Keratinocyte (primary cell): ENCODE data around the gene CHPT1. TPM values are rescaled to one million over a fixed set of nuclear protein-coding genes. Genes with fewer than 3 reads are reported as not detected.

Experiments used
- DNase-seq: peaks from one replicate; pipeline ENCODE4 v3.0.0-alpha.2; 2011; ENCODE audit warnings: low read depth, missing footprints, low spot score
- FAIRE-seq: peaks from 2 replicates; lab custom pipeline; 2011; peaks lifted over from hg19 to GRCh38; lab: Jason Lieb, UNC
- H2AFZ ChIP-seq: 2 replicates; pipeline ENCODE4 v1.6.0; 2012; ENCODE audit warnings: low read length, control low read depth, inconsistent platforms; ENCODE audit not compliant: control insufficient read depth
- H3K27ac ChIP-seq: 2 replicates; pipeline ENCODE4 v1.5.1; 2011; ENCODE audit warnings: low read length; ENCODE audit not compliant: control insufficient read depth, insufficient read depth
- H3K27me3 ChIP-seq: 3 replicates; pipeline ENCODE4 v1.6.0; 2011; ENCODE audit warnings: low read length; ENCODE audit not compliant: control insufficient read depth, insufficient read depth; ENCODE audit errors: extremely low read depth
- H3K36me3 ChIP-seq, 2 experiments: 2 replicates in 1 of 2; 3 replicates in 1 of 2; pipeline ENCODE4 v1.5.1; 2011; ENCODE audit warnings: low read length in 2 of 2, mild to moderate bottlenecking in 1 of 2; ENCODE audit not compliant: control insufficient read depth in 2 of 2, insufficient read depth in 2 of 2; ENCODE audit errors: extremely low read depth in 1 of 2
- H3K4me1 ChIP-seq: 3 replicates; pipeline ENCODE4 v1.5.1; 2011; ENCODE audit warnings: low read length; ENCODE audit not compliant: control insufficient read depth, insufficient read depth; ENCODE audit errors: extremely low read depth
- H3K4me2 ChIP-seq: 3 replicates; pipeline ENCODE4 v1.6.0; 2011; ENCODE audit warnings: low read depth, low read length; ENCODE audit not compliant: control insufficient read depth, insufficient read depth; ENCODE audit errors: extremely low read depth
- H3K4me3 ChIP-seq, 3 experiments: fragments of 200-600 bp in 1 of 3; sonication (generic) in 1 of 3; 2 replicates in 2 of 3; 3 replicates in 1 of 3; pipeline ENCODE4 v1.5.1; 2011 to 2016; ENCODE audit warnings: low read length in 3 of 3, mild to moderate bottlenecking in 3 of 3, control low read depth in 2 of 3, inconsistent platforms in 1 of 3, low read depth in 1 of 3, mixed read lengths in 1 of 3, mixed run types in 1 of 3, moderate library complexity in 1 of 3; ENCODE audit not compliant: control insufficient read depth in 2 of 3, insufficient read depth in 2 of 3; ENCODE audit errors: extremely low read depth in 1 of 3
- H3K79me2 ChIP-seq: 2 replicates; pipeline ENCODE4 v1.6.0; 2012; ENCODE audit warnings: low read length; ENCODE audit not compliant: control insufficient read depth, insufficient read depth
- H3K9ac ChIP-seq: 3 replicates; pipeline ENCODE4 v1.6.0; 2011; ENCODE audit warnings: low read length; ENCODE audit not compliant: control insufficient read depth, insufficient read depth; ENCODE audit errors: extremely low read depth
- H3K9me1 ChIP-seq: 3 replicates; pipeline ENCODE4 v1.6.0; 2011; ENCODE audit warnings: low read length; ENCODE audit not compliant: control insufficient read depth, insufficient read depth; ENCODE audit errors: extremely low read depth
- H3K9me3 ChIP-seq: 2 replicates; pipeline ENCODE4 v1.5.1; 2012; ENCODE audit warnings: low read depth, low read length; ENCODE audit not compliant: control insufficient read depth
- H4K20me1 ChIP-seq: 3 replicates; pipeline ENCODE4 v1.6.0; 2011; ENCODE audit warnings: low read length; ENCODE audit not compliant: control insufficient read depth, insufficient read depth; ENCODE audit errors: extremely low read depth
- EZH2 ChIP-seq: IDR thresholded peaks from one replicate; pipeline ENCODE4 v1.6.1; 2012; ENCODE audit warnings: inconsistent platforms, mild to moderate bottlenecking, low read length, moderate library complexity
- dilution Hi-C: fragments of 300-500 bp; cut with MboI; formaldehyde crosslinking; loops from one replicate; pipeline ENCODE4 v1.7.0; 2020; ENCODE audit warnings: low sequenced_read_pairs; ENCODE audit not compliant: extremely low pct_ligation_motif_present
- polyA plus RNA-seq, 5 experiments: library from polyadenylated mRNA; depleted of rRNA in 3 of 5; stranded (reverse) in 3 of 5; stranded (forward) in 1 of 5; unstranded in 1 of 5; fragments of >200 nt; gene quantifications; 1 replicate in 1 of 5; 2 replicates in 3 of 5; 3 replicates in 1 of 5; pipeline versions ENCODE4 v1.2.1 to v1.2.3, GENCODE V29; 2011 to 2012; ENCODE audit warnings: missing spikeins in 2 of 5, low read depth in 1 of 5, low replicate concordance in 1 of 5
- TF ChIP-seq, protein P1 (sequence below), 3 experiments: IDR thresholded peaks in 1 of 3; conservative IDR thresholded peaks in 1 of 3; optimal IDR thresholded peaks in 1 of 3; 2 replicates in 2 of 3; 3 replicates in 1 of 3; pipeline versions ENCODE3 to v1.5.1; 2011; ENCODE audit warnings: low read length in 3 of 3, mild to moderate bottlenecking in 3 of 3, moderate library complexity in 2 of 3, control low read depth in 1 of 3, inconsistent platforms in 1 of 3; ENCODE audit not compliant: insufficient read depth in 2 of 3; ENCODE audit errors: extremely low read depth in 1 of 3

CHPT1 gene
- polyA plus RNA-seq, 1 donor (not counting 4 experiments of a cell fraction or from before 2014, with no cell fraction given): 12.7 TPM

DNA sequence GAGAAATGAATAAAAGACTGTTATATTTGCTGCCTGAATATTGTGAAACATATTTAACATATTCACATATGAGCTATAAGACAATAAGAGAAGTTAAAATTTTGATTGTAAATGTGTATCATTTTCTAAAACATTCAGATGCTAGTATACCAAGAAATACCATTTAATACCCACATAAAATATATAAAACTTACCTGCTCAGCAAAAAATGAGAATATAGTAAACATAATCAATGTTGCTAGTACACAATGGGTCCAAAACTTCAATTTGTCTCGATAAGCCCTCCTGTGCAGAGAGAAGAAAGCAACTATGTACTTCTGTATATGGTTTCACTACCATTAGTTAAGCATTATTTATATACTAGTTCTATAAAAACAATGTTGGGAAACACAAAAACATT lies 51.5 kb downstream of the CHPT1 start:
- Histone ChIP-seq H3K4me2 (no peak overlapping the region), H3K9me3 (no peaks in the 10 kb centered on the region), H3K27ac (no peak overlapping the region), H3K79me2 (no peaks in the 10 kb centered on the region), H3K9ac (no peak overlapping the region), H3K4me1 (no peaks in the 10 kb centered on the region), H3K27me3 (no peaks in the 10 kb centered on the region), H2AFZ (no peak overlapping the region), H3K9me1 (no peaks in the 10 kb centered on the region), H3K36me3 (peaks cover 7 to 13% of the 10 kb centered on the region in 2 experiments), H3K4me3 (no peak overlapping the region), H4K20me1 (no peaks in the 10 kb centered on the region)
- dilution Hi-C loops: no loop called here
- FAIRE-seq: no peak
- DNase-seq: no peak
- TF ChIP-seq, protein P1, sequence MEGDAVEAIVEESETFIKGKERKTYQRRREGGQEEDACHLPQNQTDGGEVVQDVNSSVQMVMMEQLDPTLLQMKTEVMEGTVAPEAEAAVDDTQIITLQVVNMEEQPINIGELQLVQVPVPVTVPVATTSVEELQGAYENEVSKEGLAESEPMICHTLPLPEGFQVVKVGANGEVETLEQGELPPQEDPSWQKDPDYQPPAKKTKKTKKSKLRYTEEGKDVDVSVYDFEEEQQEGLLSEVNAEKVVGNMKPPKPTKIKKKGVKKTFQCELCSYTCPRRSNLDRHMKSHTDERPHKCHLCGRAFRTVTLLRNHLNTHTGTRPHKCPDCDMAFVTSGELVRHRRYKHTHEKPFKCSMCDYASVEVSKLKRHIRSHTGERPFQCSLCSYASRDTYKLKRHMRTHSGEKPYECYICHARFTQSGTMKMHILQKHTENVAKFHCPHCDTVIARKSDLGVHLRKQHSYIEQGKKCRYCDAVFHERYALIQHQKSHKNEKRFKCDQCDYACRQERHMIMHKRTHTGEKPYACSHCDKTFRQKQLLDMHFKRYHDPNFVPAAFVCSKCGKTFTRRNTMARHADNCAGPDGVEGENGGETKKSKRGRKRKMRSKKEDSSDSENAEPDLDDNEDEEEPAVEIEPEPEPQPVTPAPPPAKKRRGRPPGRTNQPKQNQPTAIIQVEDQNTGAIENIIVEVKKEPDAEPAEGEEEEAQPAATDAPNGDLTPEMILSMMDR (optimal IDR thresholded peaks at IDR 0.05 in 1 of 3, IDR thresholded peaks at IDR 0.05 in 1 of 3, conservative IDR thresholded peaks at IDR 0.05 in 1 of 3; ENCODE audit: extremely low read depth in 1 of 3, insufficient read depth in 2 of 3, low read length in 3 of 3): no peak
- TF ChIP-seq EZH2: no peak

- Histone ChIP-seq H3K27me3 (no peaks in the 10 kb centered on the region), H3K9ac (no peak overlapping the region), H3K4me1 (no peaks in the 10 kb centered on the region), H2AFZ (no peak overlapping the region), H3K27ac (no peak overlapping the region), H3K4me3 (no peak overlapping the region), H3K9me3 (no peaks in the 10 kb centered on the region), H4K20me1 (no peaks in the 10 kb centered on the region), H3K79me2 (no peaks in the 10 kb centered on the region), H3K4me2 (no peak overlapping the region), H3K36me3 (peaks cover 7 to 12% of the 10 kb centered on the region in 2 experiments), H3K9me1 (no peaks in the 10 kb centered on the region)
- FAIRE-seq (no peak), DNase-seq (no peak)
- dilution Hi-C loops: no loop called here
- no peak for TF ChIP-seq EZH2
- TF ChIP-seq, protein P1 (optimal IDR thresholded peaks at IDR 0.05 in 1 of 3, IDR thresholded peaks at IDR 0.05 in 1 of 3, conservative IDR thresholded peaks at IDR 0.05 in 1 of 3; ENCODE audit: extremely low read depth in 1 of 3, insufficient read depth in 2 of 3, low read length in 3 of 3): no peak
Observed at GRCh38 chr12:101749657-101750056, 52.2 kb downstream of the CHPT1 start.
